Sigmoid colon (tissue), 4 donors: ENCODE data around the gene PSMA5.
A peak's percentile ranks its signal among the peaks of the same experiment; 100 is the strongest.

Experiments used
- CTCF ChIP-seq, 4 experiments: fragments of 450-650 bp in 3 of 4; fragments of 200-600 bp in 1 of 4; IDR thresholded peaks; one replicate each; pipeline ENCODE4 v1.5.1; 2016 to 2019; ENCODE audit warnings: antibody characterized with exemption in 4 of 4, mild to moderate bottlenecking in 3 of 4, moderate library complexity in 2 of 4
- EP300 ChIP-seq, 4 donors: sonication (generic); formaldehyde crosslinking; IDR thresholded peaks; one replicate each; pipeline ENCODE4 v1.6.1; 2017; ENCODE audit warnings: antibody characterized with exemption in 4 of 4
- POLR2A ChIP-seq, 2 donors: fragments of 450-650 bp; IDR thresholded peaks; one replicate each; pipeline ENCODE4 v1.6.1; 2016; ENCODE audit warnings: antibody characterized with exemption in 2 of 2, mild to moderate bottlenecking in 2 of 2, moderate library complexity in 2 of 2
- POLR2AphosphoS5 ChIP-seq, 4 donors: sonication (generic); formaldehyde crosslinking; IDR thresholded peaks; one replicate each; pipeline ENCODE4 v1.6.1; 2017; ENCODE audit warnings: antibody characterized with exemption in 4 of 4

- TF ChIP-seq CTCF (IDR thresholded peaks at IDR 0.05) (no peak), POLR2AphosphoS5 (IDR thresholded peaks at IDR 0.05) (peak in 3 of 4 donors; percentile 32 to 67 (median 38)), EP300 (IDR thresholded peaks at IDR 0.05) (peak in 2 of 4 donors; percentile 48 to 51), POLR2A (IDR thresholded peaks at IDR 0.05) (no peak)
Measured at GRCh38 chr1:109385417-109385816, 40.8 kb downstream of the PSMA5 start.
